HCT116 (cell line): ENCODE measurements around the gene RANBP3L. TPM values are rescaled to one million over a fixed set of nuclear protein-coding genes. Genes with fewer than 3 reads are reported as not detected.

Experiments used
- ATAC-seq: fragments of 200-7000 bp; cut with Tn5 transposase; 2 replicates; pipeline ENCODE4 v1.9.1; 2020; ENCODE audit warnings: mild to moderate bottlenecking, moderate library complexity
- BruUV-seq: library from RNA; stranded (reverse); fragments of 400-500 nt; replicated peaks from 2 replicates; lab custom pipeline; 2021; lab: Mats Ljungman, UMichigan
- CTCF ChIA-PET: fragments of 300-600 bp; sonication (Branson Sonifier 250); formaldehyde crosslinking; loops from one replicate; lab custom pipeline; 2021; ENCODE audit warnings: antibody characterized with exemption; lab: Charles Lee
- POLR2A ChIA-PET: fragments of 300-600, 350-600 bp; sonication (Branson Sonifier 250); formaldehyde crosslinking; loops from one replicate; lab custom pipeline; 2021; ENCODE audit warnings: antibody characterized with exemption; lab: Charles Lee
- RAD21 ChIA-PET, 2 experiments: fragments of 300-600 bp; sonication (Branson Sonifier 250); formaldehyde crosslinking; loops; one replicate each; lab custom pipeline; 2023; ENCODE audit warnings: low total read pairs in 2 of 2; ENCODE audit not compliant: uncharacterized antibody in 2 of 2, unreplicated experiment in 2 of 2, low non-redundant PET in 1 of 2; lab: Charles Lee
- DNase-seq: peaks from one replicate; pipeline ENCODE4 v3.0.0-alpha.2; 2010; ENCODE audit warnings: low read depth, low spot score
- H2AFZ ChIP-seq: fragments of 200-600 bp; shearing (Covaris generic), sonication (generic); 2 replicates; pipeline ENCODE4 v1.6.1; 2017; ENCODE audit warnings: low read depth, mixed run types, mixed read lengths, antibody characterized with exemption, low read length; ENCODE audit not compliant: poor library complexity, severe bottlenecking
- H3K27ac ChIP-seq: 2 replicates; pipeline ENCODE4 v1.5.1; 2012; ENCODE audit warnings: low read depth, low read length
- H3K27me3 ChIP-seq: fragments of 200-600 bp; sonication (generic); 2 replicates; pipeline ENCODE4 v1.6.1; 2016; ENCODE audit warnings: mixed run types, low read length, mixed read lengths; ENCODE audit not compliant: insufficient read depth
- H3K36me3 ChIP-seq, 2 experiments: fragments of 200-500 bp in 1 of 2; fragments of 200-600 bp in 1 of 2; sonication (Bioruptor generic) in 1 of 2; sonication (generic) in 1 of 2; 2 replicates each; pipeline versions ENCODE4 v1.5.1 to v1.6.1; 2014 to 2016; ENCODE audit warnings: low read length in 2 of 2, inconsistent platforms in 1 of 2, mixed read lengths in 1 of 2, mixed run types in 1 of 2; ENCODE audit not compliant: insufficient read depth in 2 of 2, control insufficient read depth in 1 of 2
- H3K4me1 ChIP-seq, 2 experiments: fragments of 200-600 bp in 1 of 2; sonication (generic) in 1 of 2; 2 replicates each; pipeline versions ENCODE4 v1.5.1 to v1.6.1; 2012 to 2017; ENCODE audit warnings: low read length in 2 of 2, inconsistent platforms in 1 of 2, mild to moderate bottlenecking in 1 of 2, mixed read lengths in 1 of 2, mixed run types in 1 of 2, moderate library complexity in 1 of 2; ENCODE audit not compliant: insufficient read depth in 2 of 2, control insufficient read depth in 1 of 2
- H3K4me2 ChIP-seq: fragments of 200-600 bp; sonication (generic); 2 replicates; pipeline ENCODE4 v1.6.1; 2017; ENCODE audit warnings: mixed run types, low read length, mixed read lengths
- H3K4me3 ChIP-seq, 2 experiments: fragments of 200-600 bp in 1 of 2; sonication (generic) in 1 of 2; replicated peaks in 1 of 2; 2 replicates each; pipeline ENCODE4 v1.5.1; 2011 to 2016; ENCODE audit warnings: low read length in 2 of 2, control low read depth in 1 of 2, low read depth in 1 of 2, mild to moderate bottlenecking in 1 of 2, mixed read lengths in 1 of 2, mixed run types in 1 of 2
- H3K79me2 ChIP-seq: fragments of 200-600 bp; sonication (generic); 2 replicates; pipeline ENCODE4 v1.6.1; 2017; ENCODE audit warnings: mild to moderate bottlenecking, mixed run types, low read length, moderate library complexity, mixed read lengths; ENCODE audit not compliant: insufficient read depth
- H3K9ac ChIP-seq: fragments of 200-600 bp; sonication (generic); 2 replicates; pipeline ENCODE4 v1.6.1; 2016; ENCODE audit warnings: low read length, mixed read lengths
- H3K9me2 ChIP-seq: fragments of 200-600 bp; sonication (generic), shearing (Covaris generic); 2 replicates; pipeline ENCODE4 v1.6.1; 2017; ENCODE audit warnings: mixed run types, mild to moderate bottlenecking, moderate library complexity; ENCODE audit not compliant: insufficient read depth
- H3K9me3 ChIP-seq, 2 experiments: fragments of 200-500 bp in 1 of 2; fragments of 200-600 bp in 1 of 2; sonication (Bioruptor generic) in 1 of 2; sonication (generic) in 1 of 2; 2 replicates each; pipeline ENCODE4 v1.6.1; 2014 to 2017; ENCODE audit warnings: low read length in 2 of 2, mixed read lengths in 2 of 2, inconsistent platforms in 1 of 2, low read depth in 1 of 2, mild to moderate bottlenecking in 1 of 2, mixed run types in 1 of 2, moderate library complexity in 1 of 2; ENCODE audit not compliant: control insufficient read depth in 1 of 2, insufficient read depth in 1 of 2
- H4K20me1 ChIP-seq: fragments of 200-600 bp; sonication (generic), shearing (Covaris generic); 2 replicates; pipeline ENCODE4 v1.6.1; 2017; ENCODE audit warnings: mixed run types, mild to moderate bottlenecking, moderate library complexity; ENCODE audit not compliant: insufficient read depth
- EGR1 ChIP-seq: IDR thresholded peaks from 2 replicates; pipeline ENCODE4 v1.6.1; 2012; ENCODE audit warnings: low read depth
- EZH2 ChIP-seq: fragments of 200-600 bp; sonication (generic); IDR thresholded peaks from 2 replicates; pipeline ENCODE4 v1.6.1; 2017; ENCODE audit warnings: antibody characterized with exemption, mixed run types
- FOSL1 ChIP-seq: IDR thresholded peaks from 2 replicates; pipeline ENCODE4 v1.6.1; 2012; ENCODE audit warnings: low read depth
- JUND ChIP-seq: IDR thresholded peaks from 2 replicates; pipeline ENCODE4 v1.6.1; 2012
- POLR2AphosphoS5 ChIP-seq: IDR thresholded peaks from 2 replicates; pipeline ENCODE4 v1.6.1; 2011; ENCODE audit warnings: mild to moderate bottlenecking, low read depth, low read length, moderate library complexity
- RAD21 ChIP-seq: IDR thresholded peaks from 2 replicates; pipeline ENCODE4 v1.6.1; 2012; ENCODE audit warnings: low read depth, mild to moderate bottlenecking
- REST ChIP-seq: IDR thresholded peaks from 2 replicates; pipeline ENCODE4 v1.6.1; 2012; ENCODE audit warnings: low read depth
- SP1 ChIP-seq: IDR thresholded peaks from 2 replicates; pipeline ENCODE4 v1.6.1; 2012; ENCODE audit warnings: low read depth
- TCF7L2 ChIP-seq: IDR thresholded peaks from 2 replicates; pipeline ENCODE4 v1.7.0; 2011; ENCODE audit warnings: borderline replicate concordance, inconsistent platforms; ENCODE audit not compliant: insufficient read depth, insufficient read length; ENCODE audit errors: extremely low read depth
- YY1 ChIP-seq: IDR thresholded peaks from 2 replicates; pipeline ENCODE4 v1.6.1; 2011; ENCODE audit warnings: low read length, low read depth, moderate library complexity, mild to moderate bottlenecking; ENCODE audit not compliant: insufficient replicate concordance; ENCODE audit errors: extremely low read depth
- ZFX ChIP-seq: fragments of 450-650 bp; IDR thresholded peaks from 2 replicates; pipeline ENCODE4 v1.6.1; 2017
- intact Hi-C: fragments of 100-400 bp; cut with micrococcal nuclease; formaldehyde crosslinking; loops from 2 replicates; pipeline ENCODE4 v1.10.0; 2022
- total RNA-seq: library from RNA; stranded (reverse); gene quantifications from one replicate; pipeline ENCODE4 v1.2.1, GENCODE V29; 2021; ENCODE audit not compliant: unreplicated experiment
- TF ChIP-seq, protein P1 (sequence below): IDR thresholded peaks from 2 replicates; pipeline ENCODE4 v1.6.1; 2011; ENCODE audit warnings: mild to moderate bottlenecking, low read length, moderate library complexity; ENCODE audit not compliant: insufficient replicate concordance; ENCODE audit errors: extremely low read depth
- TF ChIP-seq, protein P2 (sequence below): IDR thresholded peaks from 2 replicates; pipeline ENCODE4 v1.6.1; 2012

RANBP3L gene
- total RNA-seq, 1 experiment from 2014 or later: not detected

DNA sequence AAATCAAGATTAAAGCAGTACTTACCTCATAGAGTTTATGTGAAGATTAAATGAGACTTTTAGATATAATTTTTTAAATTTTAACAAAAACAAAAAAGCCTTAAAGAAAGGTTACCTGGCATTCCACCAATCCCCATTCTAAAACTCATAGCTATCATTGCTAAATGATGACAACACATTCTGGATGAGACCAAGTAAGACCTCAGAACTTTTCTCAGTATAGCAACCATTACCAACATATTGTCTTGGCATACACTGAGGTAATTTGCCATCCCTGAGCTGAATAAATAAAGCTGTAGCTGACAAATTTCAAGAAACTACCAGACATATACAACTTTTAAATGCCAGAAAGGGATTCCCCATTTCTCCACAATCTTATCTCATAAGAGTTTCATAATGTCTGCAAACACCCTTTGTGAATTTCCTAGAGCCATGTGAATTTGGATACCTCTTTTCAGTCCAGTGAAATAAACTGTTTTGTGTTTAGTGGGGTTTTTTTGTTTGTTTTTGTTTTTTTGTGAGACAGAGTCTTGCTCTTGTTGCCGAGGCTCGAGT lies 29.5 kb downstream of the RANBP3L start:
- no peak overlapping the region for H2AFZ ChIP-seq
- no peak for TF ChIP-seq POLR2AphosphoS5
- TF ChIP-seq FOSL1: no peak
- no peak for TF ChIP-seq RAD21
- no peak for TF ChIP-seq EGR1
- no peak for TF ChIP-seq SP1
- no peak for TF ChIP-seq ZFX
- no peak for TF ChIP-seq REST
- no peak for TF ChIP-seq YY1
- TF ChIP-seq, protein P1, sequence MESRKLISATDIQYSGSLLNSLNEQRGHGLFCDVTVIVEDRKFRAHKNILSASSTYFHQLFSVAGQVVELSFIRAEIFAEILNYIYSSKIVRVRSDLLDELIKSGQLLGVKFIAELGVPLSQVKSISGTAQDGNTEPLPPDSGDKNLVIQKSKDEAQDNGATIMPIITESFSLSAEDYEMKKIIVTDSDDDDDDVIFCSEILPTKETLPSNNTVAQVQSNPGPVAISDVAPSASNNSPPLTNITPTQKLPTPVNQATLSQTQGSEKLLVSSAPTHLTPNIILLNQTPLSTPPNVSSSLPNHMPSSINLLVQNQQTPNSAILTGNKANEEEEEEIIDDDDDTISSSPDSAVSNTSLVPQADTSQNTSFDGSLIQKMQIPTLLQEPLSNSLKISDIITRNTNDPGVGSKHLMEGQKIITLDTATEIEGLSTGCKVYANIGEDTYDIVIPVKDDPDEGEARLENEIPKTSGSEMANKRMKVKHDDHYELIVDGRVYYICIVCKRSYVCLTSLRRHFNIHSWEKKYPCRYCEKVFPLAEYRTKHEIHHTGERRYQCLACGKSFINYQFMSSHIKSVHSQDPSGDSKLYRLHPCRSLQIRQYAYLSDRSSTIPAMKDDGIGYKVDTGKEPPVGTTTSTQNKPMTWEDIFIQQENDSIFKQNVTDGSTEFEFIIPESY: no peak
- TF ChIP-seq, protein P2, sequence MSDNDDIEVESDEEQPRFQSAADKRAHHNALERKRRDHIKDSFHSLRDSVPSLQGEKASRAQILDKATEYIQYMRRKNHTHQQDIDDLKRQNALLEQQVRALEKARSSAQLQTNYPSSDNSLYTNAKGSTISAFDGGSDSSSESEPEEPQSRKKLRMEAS: no peak
- no peak for TF ChIP-seq TCF7L2
- TF ChIP-seq JUND: no peak
- no peak for TF ChIP-seq EZH2
- no peaks in the 10 kb centered on the region for H3K36me3 ChIP-seq
- RAD21 ChIA-PET: no interaction called here
- no peak overlapping the region for H3K27ac ChIP-seq
- no TSS peak for BruUV-seq
- H3K4me2 ChIP-seq: no peak overlapping the region
- H3K4me1 ChIP-seq: no peaks in the 10 kb centered on the region
- H4K20me1 ChIP-seq: no peaks in the 10 kb centered on the region
- H3K27me3 ChIP-seq: no peaks in the 10 kb centered on the region
- CTCF ChIA-PET: no interaction called here
- no peak overlapping the region for H3K4me3 ChIP-seq
- no peak for DNase-seq
- H3K79me2 ChIP-seq: no peaks in the 10 kb centered on the region
- no peaks in the 10 kb centered on the region for H3K9me3 ChIP-seq
- ATAC-seq: no peak
- intact Hi-C loops: no loop called here
- POLR2A ChIA-PET: no interaction called here
- H3K9ac ChIP-seq: no peak overlapping the region
- H3K9me2 ChIP-seq: no peaks in the 10 kb centered on the region
